Measurements from ENCODE around the gene PERM1. TPM values are rescaled to one million over a fixed set of nuclear protein-coding genes. Genes with fewer than 3 reads are reported as not detected.

The PERM1 gene
- total and polyA plus RNA-seq, 2 of the 13 experiments (the other 11 are each of a cell fraction or from before 2014, with no cell fraction given): 0.04 to 0.29 TPM

- TF ChIP-seq FIP1L1 (IDR thresholded peaks at IDR 0.05; ENCODE audit: borderline replicate concordance, insufficient read depth, low read depth, low read length) (no peak), ZXDC (CRISPR knock-in tag; IDR thresholded peaks at IDR 0.05) (no peak), CENPX (CRISPR knock-in tag; IDR thresholded peaks at IDR 0.05) (no peak), ZNF839 (CRISPR knock-in tag; IDR thresholded peaks at IDR 0.05; ENCODE audit: borderline replicate concordance) (no peak), ZNF644 (CRISPR knock-in tag; IDR thresholded peaks at IDR 0.05; ENCODE audit: low read depth) (no peak), ZNF660 (CRISPR knock-in tag; IDR thresholded peaks at IDR 0.05; ENCODE audit: borderline replicate concordance, low read depth) (no peak), NFE2L2 (IDR thresholded peaks at IDR 0.05; ENCODE audit: low read length) (no peak), JUNB (CRISPR knock-in tag; IDR thresholded peaks at IDR 0.05; ENCODE audit: borderline replicate concordance) (no peak), PHF8 (CRISPR knock-in tag; IDR thresholded peaks at IDR 0.05) (no peak), TOPORS (CRISPR knock-in tag; IDR thresholded peaks at IDR 0.05) (no peak), ZC3H13 (CRISPR knock-in tag; IDR thresholded peaks at IDR 0.05) (no peak), KDM4B (CRISPR knock-in tag; IDR thresholded peaks at IDR 0.05) (no peak), AGO1 (IDR thresholded peaks at IDR 0.05; ENCODE audit: low read depth, low read length, poor library complexity, severe bottlenecking) (peak; percentile 82), ZNF770 (CRISPR knock-in tag; IDR thresholded peaks at IDR 0.05) (no peak), HES4 (CRISPR knock-in tag; IDR thresholded peaks at IDR 0.05; ENCODE audit: borderline replicate concordance) (peak; percentile 68; the same call in 1 of the 2 replicates), ZNF552 (CRISPR knock-in tag; IDR thresholded peaks at IDR 0.05; ENCODE audit: borderline replicate concordance) (0 out of 2 replicates have a peak, but pooled peaks have one; percentile 14), NFRKB (IDR thresholded peaks at IDR 0.05) (no peak)
- TF ChIP-seq, protein P1, sequence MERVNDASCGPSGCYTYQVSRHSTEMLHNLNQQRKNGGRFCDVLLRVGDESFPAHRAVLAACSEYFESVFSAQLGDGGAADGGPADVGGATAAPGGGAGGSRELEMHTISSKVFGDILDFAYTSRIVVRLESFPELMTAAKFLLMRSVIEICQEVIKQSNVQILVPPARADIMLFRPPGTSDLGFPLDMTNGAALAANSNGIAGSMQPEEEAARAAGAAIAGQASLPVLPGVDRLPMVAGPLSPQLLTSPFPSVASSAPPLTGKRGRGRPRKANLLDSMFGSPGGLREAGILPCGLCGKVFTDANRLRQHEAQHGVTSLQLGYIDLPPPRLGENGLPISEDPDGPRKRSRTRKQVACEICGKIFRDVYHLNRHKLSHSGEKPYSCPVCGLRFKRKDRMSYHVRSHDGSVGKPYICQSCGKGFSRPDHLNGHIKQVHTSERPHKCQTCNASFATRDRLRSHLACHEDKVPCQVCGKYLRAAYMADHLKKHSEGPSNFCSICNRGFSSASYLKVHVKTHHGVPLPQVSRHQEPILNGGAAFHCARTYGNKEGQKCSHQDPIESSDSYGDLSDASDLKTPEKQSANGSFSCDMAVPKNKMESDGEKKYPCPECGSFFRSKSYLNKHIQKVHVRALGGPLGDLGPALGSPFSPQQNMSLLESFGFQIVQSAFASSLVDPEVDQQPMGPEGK (CRISPR knock-in tag; IDR thresholded peaks at IDR 0.05): no peak
- TF ChIP-seq, protein P2, sequence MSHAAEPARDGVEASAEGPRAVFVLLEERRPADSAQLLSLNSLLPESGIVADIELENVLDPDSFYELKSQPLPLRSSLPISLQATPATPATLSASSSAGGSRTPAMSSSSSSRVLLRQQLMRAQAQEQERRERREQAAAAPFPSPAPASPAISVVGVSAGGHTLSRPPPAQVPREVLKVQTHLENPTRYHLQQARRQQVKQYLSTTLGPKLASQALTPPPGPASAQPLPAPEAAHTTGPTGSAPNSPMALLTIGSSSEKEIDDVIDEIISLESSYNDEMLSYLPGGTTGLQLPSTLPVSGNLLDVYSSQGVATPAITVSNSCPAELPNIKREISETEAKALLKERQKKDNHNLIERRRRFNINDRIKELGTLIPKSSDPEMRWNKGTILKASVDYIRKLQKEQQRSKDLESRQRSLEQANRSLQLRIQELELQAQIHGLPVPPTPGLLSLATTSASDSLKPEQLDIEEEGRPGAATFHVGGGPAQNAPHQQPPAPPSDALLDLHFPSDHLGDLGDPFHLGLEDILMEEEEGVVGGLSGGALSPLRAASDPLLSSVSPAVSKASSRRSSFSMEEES (CRISPR knock-in tag; IDR thresholded peaks at IDR 0.05): no peak
Observed at GRCh38 chr1:1005774-1006304, 23.9 kb upstream of the PERM1 start (continued).
